K562 (cell line): ENCODE results near the gene CLDN34. TPM values are rescaled to one million over a fixed set of nuclear protein-coding genes. Genes with fewer than 3 reads are reported as not detected.

Source experiments
- ATAC-seq: fragments of 200-7000 bp; cut with Tn5 transposase; 3 replicates; pipeline ENCODE4 v1.9.1; 2020; ENCODE audit warnings: moderate library complexity
- BruUV-seq: library from RNA; stranded (reverse); fragments of 400-500 nt; replicated peaks from 2 replicates; lab custom pipeline; 2021; lab: Mats Ljungman, UMichigan
- CTCF ChIA-PET: fragments of 300-600 bp; formaldehyde crosslinking; extraction: SDS; loops from one replicate; lab custom pipeline; 2021; ENCODE audit warnings: low intra/inter-chr PET ratio; lab: Yijun Ruan, JAX
- POLR2A ChIA-PET: fragments of 300-600, 350-650 bp; sonication (Branson Sonifier 250); formaldehyde crosslinking; extraction: SDS; loops from one replicate; lab custom pipeline; 2021; ENCODE audit warnings: antibody characterized with exemption, inconsistent platforms; lab: Yijun Ruan, JAX
- DNase-seq, 4 experiments: peaks; one replicate each; pipeline versions ENCODE4 v3.0.0 to v3.0.0-alpha.2; 2011 to 2018; ENCODE audit warnings: low spot score in 3 of 4, mixed read lengths in 3 of 4; ENCODE audit errors: extremely low read depth in 1 of 4
- FAIRE-seq: peaks from 2 replicates; lab custom pipeline; 2011; peaks lifted over from hg19 to GRCh38; lab: Jason Lieb, UNC
- H2AFZ ChIP-seq: 2 replicates; pipeline ENCODE4 v1.6.0; 2011; ENCODE audit warnings: low read depth, low read length, control low read depth, inconsistent platforms
- H3K27ac ChIP-seq: fragments of 200-600 bp; 3 replicates; pipeline ENCODE4 v1.8.0; 2011; ENCODE audit warnings: low read depth, mild to moderate bottlenecking, control low read depth, inconsistent platforms, low read length, moderate library complexity, mixed read lengths; ENCODE audit errors: extremely low read depth
- H3K27me3 ChIP-seq, 2 experiments: fragments of 300-600 bp in 1 of 2; 2 replicates in 1 of 2; 3 replicates in 1 of 2; pipeline versions ENCODE4 v1.6.0 to v1.8.0; 2011; ENCODE audit warnings: inconsistent platforms in 2 of 2, low read length in 2 of 2, mild to moderate bottlenecking in 1 of 2, mixed read lengths in 1 of 2, moderate library complexity in 1 of 2; ENCODE audit not compliant: control insufficient read depth in 2 of 2, insufficient read depth in 2 of 2
- H3K36me3 ChIP-seq: fragments of 300-600 bp; 3 replicates; pipeline ENCODE4 v1.8.0; 2011; ENCODE audit warnings: mild to moderate bottlenecking, low read length, inconsistent platforms; ENCODE audit not compliant: control insufficient read depth, insufficient read depth
- H3K4me1 ChIP-seq, 2 experiments: fragments of 200-600 bp in 1 of 2; replicated peaks in 1 of 2; 2 replicates in 1 of 2; 3 replicates in 1 of 2; pipeline versions ENCODE4 v1.5.1 to v1.8.0; 2011; ENCODE audit warnings: inconsistent platforms in 2 of 2, low read length in 2 of 2, mild to moderate bottlenecking in 1 of 2, mixed read lengths in 1 of 2, moderate library complexity in 1 of 2; ENCODE audit not compliant: control insufficient read depth in 2 of 2, insufficient read depth in 2 of 2
- H3K4me2 ChIP-seq: 2 replicates; pipeline ENCODE4 v1.6.1; 2011; ENCODE audit warnings: low read length, control low read depth, inconsistent platforms, mixed read lengths; ENCODE audit not compliant: insufficient read depth
- H3K4me3 ChIP-seq: fragments of 200-600 bp; sonication (generic), shearing (Covaris generic); 2 replicates; pipeline ENCODE4 v1.5.1; 2016; ENCODE audit warnings: control low read depth, inconsistent platforms
- H3K79me2 ChIP-seq: fragments of 200-600 bp; 3 replicates; pipeline ENCODE4 v1.8.0; 2011; ENCODE audit warnings: low read length, inconsistent platforms; ENCODE audit not compliant: control insufficient read depth, insufficient read depth
- H3K9ac ChIP-seq, 2 experiments: 2 replicates each; pipeline versions ENCODE4 v1.6.0 to v1.6.1; 2011; ENCODE audit warnings: low read depth in 2 of 2, low read length in 2 of 2, control low read depth in 1 of 2, inconsistent platforms in 1 of 2, mild to moderate bottlenecking in 1 of 2, mixed read lengths in 1 of 2; ENCODE audit not compliant: insufficient read depth in 1 of 2
- H3K9me1 ChIP-seq: one replicate; pipeline ENCODE4 v1.6.0; 2011; ENCODE audit warnings: inconsistent platforms, mild to moderate bottlenecking, low read length, moderate library complexity; ENCODE audit not compliant: control insufficient read depth, insufficient read depth
- H3K9me3 ChIP-seq: replicated peaks from 2 replicates; pipeline ENCODE4 v1.5.1; 2011; ENCODE audit warnings: low read depth, low read length, inconsistent platforms; ENCODE audit not compliant: control insufficient read depth, insufficient read depth
- H4K20me1 ChIP-seq: replicated peaks from 2 replicates; pipeline ENCODE4 v1.6.1; 2011; ENCODE audit warnings: low read length, inconsistent platforms, mixed read lengths; ENCODE audit not compliant: control insufficient read depth, insufficient read depth
- MAFG ChIP-seq: fragments of 450-650 bp; conservative IDR thresholded peaks from 2 replicates; pipeline ENCODE4 v1.6.1; 2016; ENCODE audit warnings: missing genetic modification characterization, missing compliant biosample characterization
- NFE2 ChIP-seq: IDR thresholded peaks from 2 replicates; pipeline ENCODE4 v1.6.1; 2014; ENCODE audit warnings: antibody characterized with exemption, low read depth
- POLR2AphosphoS5 ChIP-seq: IDR thresholded peaks from 2 replicates; pipeline ENCODE4 v1.6.1; 2011; ENCODE audit warnings: mild to moderate bottlenecking, low read depth, low read length, moderate library complexity; ENCODE audit not compliant: control insufficient read depth, insufficient read depth
- PYGO2 ChIP-seq: fragments of 450-650 bp; IDR thresholded peaks from 2 replicates; pipeline ENCODE4 v1.6.1; 2016; ENCODE audit warnings: mild to moderate bottlenecking, missing genetic modification characterization, moderate library complexity, missing compliant biosample characterization
- SP1 ChIP-seq: sonication (generic); formaldehyde crosslinking; IDR thresholded peaks from 2 replicates; pipeline ENCODE4 v1.8.1; 2022; ENCODE audit warnings: mild to moderate bottlenecking, missing genetic modification reagents
- ZBTB40 ChIP-seq, 2 experiments: fragments of 450-650 bp in 1 of 2; sonication (generic) in 1 of 2; formaldehyde crosslinking in 1 of 2; IDR thresholded peaks; 2 replicates each; pipeline versions ENCODE4 v1.7.1 to v1.9.0; 2016 to 2022; ENCODE audit warnings: inconsistent platforms in 1 of 2, mild to moderate bottlenecking in 1 of 2, missing genetic modification reagents in 1 of 2
- ZFP91 ChIP-seq: sonication (generic); formaldehyde crosslinking; IDR thresholded peaks from 2 replicates; pipeline ENCODE4 v1.8.0; 2022; ENCODE audit warnings: mild to moderate bottlenecking, missing genetic modification reagents
- ZNF507 ChIP-seq: conservative IDR thresholded peaks from 2 replicates; pipeline ENCODE4 v1.6.1; 2017; ENCODE audit warnings: missing genetic modification characterization, missing compliant biosample characterization
- ZNF561 ChIP-seq: fragments of 450-650 bp; formaldehyde crosslinking; conservative IDR thresholded peaks from 2 replicates; pipeline ENCODE4 v1.4.0; 2020; ENCODE audit warnings: mild to moderate bottlenecking, moderate library complexity
- WGBS: fragments of 100-300 bp; shearing (Covaris generic); methylation state at CpG from one replicate; pipeline ENCODE4 v1.1.6; 2016; ENCODE audit warnings: low coverage, mixed read lengths; ENCODE audit not compliant: insufficient coverage; ENCODE audit errors: missing lambda C conversion rate; 5-methylcytosine and 5-hydroxymethylcytosine counted together
- in situ Hi-C: fragments of 300-500 bp; cut with MboI; formaldehyde crosslinking; loops from 4 replicates; pipeline ENCODE4 v1.15.0; 2018; ENCODE audit warnings: inconsistent platforms, mixed read lengths
- intact Hi-C: fragments of 100-400 bp; cut with micrococcal nuclease; formaldehyde crosslinking; loops from 2 replicates; pipeline ENCODE4 v1.14.2; 2022
- polyA plus RNA-seq, 8 experiments: library from polyadenylated mRNA; depleted of rRNA in 4 of 8; stranded (reverse) in 5 of 8; unstranded in 3 of 8; fragments of >200 nt; fragmentation: Nextera tagmentation in 2 of 8; fragmentation: Illumina TruSeq in 1 of 8; extraction: Ambion mirVana in 2 of 8; extraction: Trizol in 1 of 8; gene quantifications; 2 replicates each; pipeline versions ENCODE4 v1.2.1 to v1.2.3, GENCODE V29; 2011 to 2014; ENCODE audit warnings: inconsistent platforms in 1 of 8, missing spikeins in 1 of 8
- total RNA-seq, 7 experiments: library from RNA; depleted of rRNA in 6 of 7; stranded (reverse); fragments of >200 nt in 6 of 7; fragmentation: Illumina TruSeq in 2 of 7; extraction: Trizol in 2 of 7; gene quantifications; 2 replicates each; pipeline versions ENCODE4 v1.2.1 to v1.2.3, GENCODE V29; 2011 to 2021; ENCODE audit warnings: low replicate concordance in 1 of 7
- TF ChIP-seq, protein P1 (sequence below): fragments of 200-800 bp; sonication (Bioruptor generic); IDR thresholded peaks from 2 replicates; pipeline ENCODE4 v1.6.1; 2017; ENCODE audit warnings: missing genetic modification characterization, missing compliant biosample characterization

CLDN34 gene
- total and polyA plus RNA-seq, 9 of the 15 experiments (the other 6 are each of a cell fraction or from before 2014, with no cell fraction given) = not detected

- H3K4me3 ChIP-seq = no peak overlapping the region
- no peak overlapping the region for H2AFZ ChIP-seq
- H3K9me3 ChIP-seq = no peaks in the 10 kb centered on the region
- FAIRE-seq (no peak), ATAC-seq (no peak), DNase-seq (peak in 1 of 4 experiments; percentile 0)
- no peaks in the 10 kb centered on the region for H3K9me1 ChIP-seq
- no peaks in the 10 kb centered on the region for H4K20me1 ChIP-seq
- peaks cover 0 to 30% of the 10 kb centered on the region in 2 experiments; a peak in 2 of 5 replicates for H3K27me3 ChIP-seq
- H3K27ac ChIP-seq = no peak overlapping the region
- intact Hi-C loops (no loop called here), in situ Hi-C loops (no loop called here)
- ChIA-PET POLR2A (no interaction called here), CTCF (no interaction called here)
- no peaks in the 10 kb centered on the region for H3K4me1 ChIP-seq
- WGBS = 3% methylated on average over 9 of the region's 14 CpGs
- no peak overlapping the region for H3K4me2 ChIP-seq
- no peaks in the 10 kb centered on the region for H3K79me2 ChIP-seq
- H3K36me3 ChIP-seq = no peaks in the 10 kb centered on the region
- no peak overlapping the region for H3K9ac ChIP-seq
- no TSS peak for BruUV-seq
- TF ChIP-seq, protein P1, sequence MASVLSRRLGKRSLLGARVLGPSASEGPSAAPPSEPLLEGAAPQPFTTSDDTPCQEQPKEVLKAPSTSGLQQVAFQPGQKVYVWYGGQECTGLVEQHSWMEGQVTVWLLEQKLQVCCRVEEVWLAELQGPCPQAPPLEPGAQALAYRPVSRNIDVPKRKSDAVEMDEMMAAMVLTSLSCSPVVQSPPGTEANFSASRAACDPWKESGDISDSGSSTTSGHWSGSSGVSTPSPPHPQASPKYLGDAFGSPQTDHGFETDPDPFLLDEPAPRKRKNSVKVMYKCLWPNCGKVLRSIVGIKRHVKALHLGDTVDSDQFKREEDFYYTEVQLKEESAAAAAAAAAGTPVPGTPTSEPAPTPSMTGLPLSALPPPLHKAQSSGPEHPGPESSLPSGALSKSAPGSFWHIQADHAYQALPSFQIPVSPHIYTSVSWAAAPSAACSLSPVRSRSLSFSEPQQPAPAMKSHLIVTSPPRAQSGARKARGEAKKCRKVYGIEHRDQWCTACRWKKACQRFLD (CRISPR knock-in tag) = no peak
- TF ChIP-seq ZFP91 (CRISPR knock-in tag) (no peak), SP1 (CRISPR knock-in tag) (no peak), NFE2 (0 out of 2 replicates have a peak, but pooled peaks have one; percentile 10), ZNF561 (CRISPR knock-in tag) (no peak), PYGO2 (no peak), ZBTB40 (IDR thresholded peaks at IDR 0.05) (no peak), ZBTB40 (CRISPR knock-in tag; IDR thresholded peaks at IDR 0.05) (no peak), POLR2AphosphoS5 (no peak), MAFG (0 out of 2 replicates have a peak, but pooled peaks have one; percentile 8), ZNF507 (no peak)
Measured at GRCh38 chrX:9940421-9940820, 26.7 kb upstream of the CLDN34 start.
